AG08395 (cell line): ENCODE data around the gene ZNF236.
"Not testable (repeated sequence)": the region's sequence is repeated elsewhere in the genome, so short reads cannot be mapped to it uniquely, and the experiment has no call there.

ENCODE experiments used
- DNase-seq: peaks from one replicate; pipeline ENCODE4 v3.0.0; 2012; ENCODE audit warnings: mixed read lengths, low spot score

ZNF236 gene

GRCh38 chr18:76822506-76823160, at the start of gene ZNF236:
TSS of gene ZNF236 (plus strand) at chr18:76822557. CDS start at chr18:76822608, 51 bp downstream.
- peak; percentile 85 for DNase-seq

- no peak for DNase-seq
Measured at GRCh38 chr18:76772665-76773064, 49.7 kb upstream of the ZNF236 start.

GRCh38 chr18:76777036-76777435, 45.3 kb upstream of the ZNF236 start:
- DNase-seq = not testable (repeated sequence)

- no peak for DNase-seq
Measured at GRCh38 chr18:76783786-76784484, 38.4 kb upstream of the ZNF236 start.

GRCh38 chr18:76785872-76786271, 36.5 kb upstream of the ZNF236 start:
- DNase-seq = no peak

- no peak for DNase-seq
Measured at GRCh38 chr18:76788571-76789317, 33.6 kb upstream of the ZNF236 start.

GRCh38 chr18:76791106-76791505, 31.3 kb upstream of the ZNF236 start:
- no peak for DNase-seq

- no peak for DNase-seq
Measured at GRCh38 chr18:76791642-76792041, 30.7 kb upstream of the ZNF236 start.

- no peak for DNase-seq
Measured at GRCh38 chr18:76794326-76794725, 28.0 kb upstream of the ZNF236 start.

GRCh38 chr18:76801567-76802505, 20.5 kb upstream of the ZNF236 start:
- peak; percentile 85 for DNase-seq

- no peak for DNase-seq
Measured at GRCh38 chr18:76803413-76803812, 18.9 kb upstream of the ZNF236 start.

- DNase-seq = peak; percentile 76
Measured at GRCh38 chr18:76803814-76804213, 18.5 kb upstream of the ZNF236 start.

- peak; percentile 41 for DNase-seq
Measured at GRCh38 chr18:76805221-76805620, 17.1 kb upstream of the ZNF236 start.

- no peak for DNase-seq
Measured at GRCh38 chr18:76806301-76806700, 16.1 kb upstream of the ZNF236 start.

GRCh38 chr18:76808561-76808960, 13.8 kb upstream of the ZNF236 start:
- DNase-seq = no peak

- DNase-seq = not testable (repeated sequence)
Measured at GRCh38 chr18:76811530-76811929, 10.8 kb upstream of the ZNF236 start.

- no peak for DNase-seq
Measured at GRCh38 chr18:76814256-76814655, 8.1 kb upstream of the ZNF236 start.

GRCh38 chr18:76816127-76816526, 6.2 kb upstream of the ZNF236 start:
- DNase-seq = no peak

GRCh38 chr18:76817888-76818611, 4.3 kb upstream of the ZNF236 start:
- no peak for DNase-seq

- no peak for DNase-seq
Measured at GRCh38 chr18:76819411-76820136, 2.8 kb upstream of the ZNF236 start.
